Glomerular endothelial cell (primary cell): ENCODE data around the gene MYO15A. TPM values are rescaled to one million over a fixed set of nuclear protein-coding genes. Genes with fewer than 3 reads are reported as not detected.

Experiments used
- DNase-seq: peaks from one replicate; pipeline ENCODE4 v3.0.0-alpha.2; 2011; ENCODE audit warnings: low read depth, low spot score; ENCODE audit errors: extremely low read depth
- total RNA-seq: library from RNA; depleted of rRNA; stranded (reverse); fragments of >200 nt; gene quantifications from 2 replicates; pipeline ENCODE4 v1.2.3, GENCODE V29; 2015

Gene MYO15A
- total RNA-seq, 1 donor from 2014 or later, result 0.18 TPM

DNA sequence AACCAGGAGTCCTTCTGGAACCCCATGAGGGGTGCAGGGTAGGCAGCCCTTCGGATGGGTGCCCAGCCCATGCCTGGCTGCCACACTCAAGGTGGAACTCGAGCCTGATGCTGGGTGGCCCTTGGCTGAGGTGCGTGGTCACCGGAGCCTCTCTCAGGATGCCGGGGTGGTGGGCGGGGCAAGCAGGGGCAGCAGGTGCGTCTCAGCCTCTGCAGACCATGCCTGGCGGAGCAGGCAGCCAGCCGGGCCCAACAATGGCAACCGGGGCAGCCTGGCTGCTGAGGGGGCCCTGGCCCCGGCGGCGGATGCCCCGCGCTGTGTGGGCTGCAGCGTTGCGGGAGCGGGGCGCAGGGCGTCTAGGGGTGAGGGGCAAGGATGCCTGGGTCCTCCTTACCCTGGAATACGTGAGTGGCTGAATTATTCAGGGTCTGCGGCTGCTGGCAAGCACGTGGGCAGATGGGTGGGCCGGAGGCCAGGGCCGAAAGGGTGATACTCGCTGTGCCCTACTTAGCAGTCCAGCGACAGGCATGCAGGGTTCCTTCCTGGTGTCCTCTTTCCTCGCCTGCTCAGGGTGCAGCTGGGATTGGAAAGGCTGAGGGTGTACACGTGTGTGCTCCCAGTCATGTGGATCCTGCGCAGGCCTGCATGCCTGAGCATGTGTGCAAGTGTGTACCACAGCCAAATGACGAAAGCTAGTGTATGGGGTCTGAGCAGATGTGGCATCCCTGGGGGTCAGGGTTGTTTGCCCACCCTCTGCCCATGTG is 14.6 kb downstream of the MYO15A start:
- no peak for DNase-seq

DNA sequence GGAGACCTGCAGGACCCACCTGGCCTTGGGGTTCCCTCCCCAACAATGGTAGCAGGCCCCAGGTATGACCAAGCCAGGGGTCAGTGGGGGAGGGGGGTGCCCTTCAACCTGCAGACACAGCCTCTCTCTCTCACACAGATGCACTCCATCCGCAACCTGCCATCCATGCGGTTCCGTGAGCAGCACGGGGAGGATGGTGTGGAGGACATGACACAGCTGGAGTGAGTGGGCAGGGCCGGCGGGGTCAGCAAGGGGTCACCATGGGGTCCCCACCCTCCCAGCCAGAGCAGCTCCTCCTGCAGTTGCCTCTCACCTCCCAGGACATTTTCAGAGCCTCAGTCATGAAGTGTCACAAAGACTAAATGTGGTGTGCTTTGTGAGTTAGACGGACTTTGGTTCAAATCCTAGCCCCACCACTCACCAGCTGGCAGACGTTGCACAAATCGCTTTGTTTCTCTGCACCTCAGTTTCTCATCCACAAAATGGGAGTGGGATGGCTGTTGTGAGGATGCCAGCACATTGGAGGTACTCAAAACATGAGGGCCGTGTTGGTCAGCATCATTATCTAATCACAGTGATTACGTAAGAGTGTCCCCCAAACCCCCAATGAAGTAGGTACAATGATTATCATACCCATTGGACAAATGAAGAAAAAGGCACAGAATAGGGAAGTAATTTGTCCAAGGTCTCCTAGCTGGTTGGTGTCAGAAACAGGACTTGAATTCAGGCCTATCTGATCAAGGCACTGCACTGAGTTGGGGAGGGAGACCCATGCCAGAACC is 16.0 kb downstream of the MYO15A start:
- no peak for DNase-seq

DNA sequence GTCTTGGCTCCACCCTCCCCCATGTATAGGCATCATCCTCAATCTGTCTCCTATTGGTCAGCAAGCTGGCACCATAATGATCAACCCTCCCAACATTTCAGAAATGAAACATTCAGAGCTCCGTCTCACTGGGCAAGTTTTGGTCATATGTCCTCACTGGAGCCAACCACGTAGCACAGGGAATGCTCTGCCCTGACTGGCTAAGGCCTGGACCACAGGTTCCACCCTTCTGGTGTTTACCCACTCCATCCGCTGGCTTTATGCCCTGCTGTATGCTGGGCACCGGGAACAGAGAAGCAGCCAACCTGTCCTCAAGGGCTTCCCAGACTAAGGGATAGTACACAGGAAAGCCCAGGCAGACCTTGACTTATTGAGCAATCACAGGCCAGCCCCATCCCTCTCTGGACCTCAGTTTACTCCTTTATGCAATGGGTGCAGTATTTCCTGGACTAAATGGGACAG is 20.5 kb downstream of the MYO15A start:
- no peak for DNase-seq

GRCh38 chr17:18132711-18133110 is 24.2 kb downstream of the MYO15A start:
- no peak for DNase-seq

GRCh38 chr17:18136357-18136756 is 27.8 kb downstream of the MYO15A start:
- DNase-seq, result no peak

- DNase-seq, result no peak
These were observed 29.7 kb downstream of the MYO15A start for GRCh38 chr17:18138065-18138749.

- DNase-seq, result no peak
These were observed 30.5 kb downstream of the MYO15A start for GRCh38 chr17:18139092-18139491.

DNA sequence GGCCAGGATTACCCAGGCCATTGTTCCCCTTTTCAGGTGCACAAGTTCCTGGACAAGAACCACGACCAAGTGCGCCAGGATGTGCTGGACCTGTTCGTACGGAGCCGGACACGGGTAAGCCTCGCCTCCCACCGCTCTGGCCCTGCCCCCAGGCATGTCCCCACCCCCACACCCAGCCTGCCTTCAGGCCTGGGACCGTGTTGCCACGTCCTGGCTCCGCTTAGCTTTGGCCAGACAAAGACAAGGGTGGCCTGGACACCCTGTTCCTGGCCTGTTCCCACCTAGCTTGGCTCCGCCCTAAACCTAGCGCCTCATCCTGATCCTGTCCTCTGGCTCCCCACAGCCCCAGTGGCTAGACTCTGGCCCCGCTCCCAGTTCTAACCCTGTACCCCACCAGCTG is 30.9 kb downstream of the MYO15A start:
- no peak for DNase-seq

DNA sequence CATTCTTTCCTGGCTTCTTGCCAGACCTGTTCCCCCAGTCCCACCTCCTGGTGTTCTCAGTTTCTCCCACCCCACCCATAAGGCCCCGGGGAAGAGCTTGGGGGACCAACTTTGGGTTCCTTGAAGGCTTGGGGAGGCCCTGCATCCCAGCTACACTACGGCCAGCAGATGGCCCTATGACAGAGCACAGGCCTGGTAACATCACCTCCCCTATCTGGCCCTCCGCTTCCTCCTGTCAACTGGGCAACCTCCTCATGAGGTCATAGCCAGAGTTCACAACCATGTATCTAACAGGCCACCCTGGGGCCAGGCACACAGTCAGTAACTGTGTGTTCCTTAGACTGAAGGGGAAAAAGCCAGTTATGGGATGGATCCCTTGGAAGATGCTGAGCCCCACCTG is 31.4 kb downstream of the MYO15A start:
- DNase-seq, result no peak

- DNase-seq, result no peak
These were observed 32.1 kb downstream of the MYO15A start for GRCh38 chr17:18140648-18141047.

DNA sequence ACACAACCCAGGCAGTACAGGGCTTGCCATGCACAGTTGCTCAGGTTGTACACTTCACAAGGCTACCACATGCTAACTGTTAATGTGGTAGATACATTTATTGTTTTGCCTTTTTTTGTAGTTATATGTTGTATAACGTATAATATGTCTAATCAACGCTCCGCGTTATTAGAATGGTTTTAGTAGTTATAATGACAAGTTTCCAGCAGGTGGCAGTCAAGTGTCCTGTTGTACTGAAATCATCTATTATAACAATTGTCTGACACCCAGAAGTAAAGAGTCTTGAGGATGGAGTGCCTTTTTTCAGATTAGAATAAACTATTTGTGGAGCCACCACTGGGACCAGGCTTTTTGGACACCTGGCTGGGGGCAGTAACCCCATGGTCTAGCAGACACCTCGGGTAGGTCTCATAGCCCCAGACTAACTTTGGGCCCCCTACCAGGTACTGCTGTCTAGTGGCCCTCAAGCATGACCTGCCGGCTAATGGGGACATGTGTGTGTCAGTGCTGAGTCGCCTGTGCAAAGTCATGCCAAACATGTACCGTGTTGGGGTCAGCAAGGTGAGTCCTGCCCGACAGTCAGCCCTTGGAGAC is 32.8 kb downstream of the MYO15A start:
- no peak for DNase-seq

GRCh38 chr17:18142417-18142816 is 33.9 kb downstream of the MYO15A start:
- DNase-seq, result no peak

- no peak for DNase-seq
These were observed 34.7 kb downstream of the MYO15A start for GRCh38 chr17:18143044-18143936.

DNA sequence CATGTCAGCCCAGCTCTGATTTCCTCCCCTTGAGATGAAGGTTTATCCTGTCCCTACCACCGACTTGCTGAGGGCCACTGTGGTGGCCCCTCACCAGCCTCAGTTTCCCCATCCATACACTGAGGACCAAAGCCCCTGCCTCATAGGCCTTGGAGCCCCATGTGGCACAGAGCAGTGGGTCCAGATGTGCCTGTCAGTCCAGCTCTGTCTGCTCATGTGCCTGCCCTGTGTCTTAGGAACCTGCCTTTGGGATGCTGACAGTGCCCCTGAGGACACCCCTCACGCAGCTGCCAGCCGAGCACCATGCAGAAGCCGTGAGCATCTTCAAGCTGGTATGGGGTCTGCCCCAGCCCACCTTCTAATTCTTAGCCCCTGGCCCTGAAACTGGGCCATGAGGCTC is 35.7 kb downstream of the MYO15A start:
- DNase-seq, result no peak

GRCh38 chr17:18144855-18145254 is 36.3 kb downstream of the MYO15A start:
- DNase-seq, result no peak

DNA sequence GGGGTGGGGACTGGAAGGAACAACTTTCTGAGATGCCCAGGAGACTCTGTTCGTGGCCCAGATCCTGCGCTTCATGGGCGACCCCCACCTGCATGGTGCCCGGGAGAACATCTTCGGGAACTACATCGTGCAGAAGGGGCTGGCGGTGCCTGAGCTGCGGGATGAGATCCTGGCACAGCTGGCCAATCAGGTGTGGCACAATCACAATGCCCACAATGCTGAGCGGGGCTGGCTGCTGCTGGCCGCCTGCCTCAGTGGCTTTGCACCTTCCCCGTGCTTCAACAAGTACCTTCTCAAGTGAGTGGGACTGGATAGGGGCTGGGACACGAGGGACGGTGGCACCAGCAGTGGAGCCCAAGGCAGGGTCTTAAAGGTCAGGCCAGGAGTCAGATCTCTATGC is 37.3 kb downstream of the MYO15A start:
- no peak for DNase-seq

DNA sequence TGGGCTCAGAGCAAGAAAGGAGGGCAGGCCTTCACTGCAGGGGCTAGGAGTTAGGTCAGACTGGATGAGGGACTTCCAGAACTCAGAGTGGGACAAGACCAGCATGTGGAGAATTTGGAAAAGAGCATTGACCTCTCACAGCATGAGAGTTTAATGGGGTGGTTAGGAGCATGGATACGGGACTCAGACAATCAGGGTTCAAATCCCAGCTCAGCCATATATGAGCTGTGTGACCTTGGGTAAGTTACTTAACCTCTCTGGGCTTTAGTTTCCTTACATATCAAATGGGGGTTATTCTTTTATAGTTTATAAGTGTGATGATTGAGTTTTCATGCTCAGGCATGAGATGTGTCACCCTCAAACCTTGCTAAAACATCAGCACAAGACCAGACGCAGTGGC is 37.7 kb downstream of the MYO15A start:
- DNase-seq, result no peak

- no peak for DNase-seq
These were observed 38.4 kb downstream of the MYO15A start for GRCh38 chr17:18146980-18147379.

GRCh38 chr17:18148586-18148985 is 40.0 kb downstream of the MYO15A start:
- DNase-seq, result no peak

GRCh38 chr17:18151290-18151689 is 42.7 kb downstream of the MYO15A start:
- no peak for DNase-seq
